Heart left ventricle (tissue), 13 donors: ENCODE results near the gene COL5A3.

Experiments
- CTCF ChIP-seq, 12 donors: fragments of 200-600 bp; sonication (generic) in 4 of 12; IDR thresholded peaks; one replicate each; pipeline versions ENCODE4 v1.5.0 to v1.8.0; 2018 to 2022; ENCODE audit warnings: antibody characterized with exemption in 12 of 12, mild to moderate bottlenecking in 5 of 12
- POLR2A ChIP-seq, 2 donors: fragments of 450-650 bp; IDR thresholded peaks; one replicate each; pipeline ENCODE4 v1.6.1; 2017; ENCODE audit warnings: antibody characterized with exemption in 2 of 2, mild to moderate bottlenecking in 2 of 2, moderate library complexity in 2 of 2
- donor health status: ischemic (EF 13 %, LVEDD 7.1; RV severe dilation, severe dysfunction).
- donor health status: DM: no; HTN: yes; CAD: no.
- donor health status: DM: no; HTN: no; CAD: no.
- donor health status: ischemic (EF 25% LVEDD 6.9; RV normal size, moderate dysfunction).
- donor health status: ischemic (EF 25% LVEDD 5.7; RV mildly dilated, moderate dysfunction).
- donor health status: ischemic (EF 35%, LVEDD 5.7; RV mildly dilated, moderate dysfunction).
- donor health status: nonischemic (EF 11% LVEDD 7.7; RV severe dilation, severe dysfunction).
- donor health status: DM: yes; HTN: yes; CAD: no.
- donor health status: PGD.
- donor health status: ischemic (EF 29% LVEDD 5.4; RV normal size, mild dysfunction).
- donor health status: nonischemic (EF 23%, LVEDD 6.1; RV moderate dilation, normal function).

- TF ChIP-seq POLR2A (IDR thresholded peaks at IDR 0.05) = no peak
- peak; percentile 88 to 97 (median 94) for TF ChIP-seq CTCF (IDR thresholded peaks at IDR 0.05)
These were observed 17.1 kb upstream of the COL5A3 start for GRCh38 chr19:10027158-10027997.
